Activated T-helper 1 cell treated with Interleukin-2 at 50 U/mL for 16 hours (primary cell): Measurements from ENCODE around the gene LPAR2.
"Not testable (repeated sequence)": the region's sequence is repeated elsewhere in the genome, so short reads cannot be mapped to it uniquely, and the experiment has no call there.

Experiments used
- DNase-seq: peaks from one replicate; pipeline ENCODE4 v3.0.0-alpha.2; 2020; ENCODE audit warnings: low read depth

LPAR2 gene

GRCh38 chr19:19627621-19628500 lies at the start of gene LPAR2:
Gene LPAR2, minus strand, starts transcription at chr19:19628220. Its CDS starts 945 bp downstream, at chr19:19627275.
- DNase-seq = peak; percentile 81

GRCh38 chr19:19677579-19677978 lies 49.6 kb upstream of the LPAR2 start:
- DNase-seq = no peak

- DNase-seq = no peak
These were observed 46.3 kb upstream of the LPAR2 start for GRCh38 chr19:19674315-19674714.

GRCh38 chr19:19672816-19673215 lies 44.8 kb upstream of the LPAR2 start:
- no peak for DNase-seq

GRCh38 chr19:19670070-19670551 lies 42.1 kb upstream of the LPAR2 start:
- DNase-seq = no peak

- DNase-seq = peak; percentile 94
These were observed 40.4 kb upstream of the LPAR2 start, which contains the start of gene ZNF101 for GRCh38 chr19:19668230-19669012. Gene ZNF101, plus strand, starts transcription at chr19:19668839. Its CDS starts 125 bp downstream, at chr19:19668964.

- not testable (repeated sequence) for DNase-seq
These were observed 37.5 kb upstream of the LPAR2 start for GRCh38 chr19:19665420-19665948.

- DNase-seq = peak; percentile 92
These were observed 35.5 kb upstream of the LPAR2 start, which contains the start of gene ATP13A1 for GRCh38 chr19:19663256-19664120. Gene ATP13A1, minus strand, starts transcription at chr19:19663676. Its CDS starts 10 bp downstream, at chr19:19663666.

- no peak for DNase-seq
These were observed 34.8 kb upstream of the LPAR2 start for GRCh38 chr19:19662871-19663255.

- DNase-seq = no peak
These were observed 34.3 kb upstream of the LPAR2 start for GRCh38 chr19:19662344-19662743.

- DNase-seq = no peak
These were observed 33.7 kb upstream of the LPAR2 start for GRCh38 chr19:19661675-19662251.

GRCh38 chr19:19661141-19661674 lies 33.2 kb upstream of the LPAR2 start:
- DNase-seq = no peak

GRCh38 chr19:19659646-19660245 lies 31.7 kb upstream of the LPAR2 start:
- DNase-seq = no peak

GRCh38 chr19:19657397-19657783 lies 29.4 kb upstream of the LPAR2 start:
- DNase-seq = no peak

GRCh38 chr19:19656451-19657396 lies 28.7 kb upstream of the LPAR2 start:
- DNase-seq = no peak

- DNase-seq = no peak
These were observed 27.8 kb upstream of the LPAR2 start for GRCh38 chr19:19655641-19656343.

GRCh38 chr19:19655051-19655594 lies 27.1 kb upstream of the LPAR2 start:
- no peak for DNase-seq

- DNase-seq = no peak
These were observed 26.4 kb upstream of the LPAR2 start for GRCh38 chr19:19654441-19654840.
